NCI-H128 (cell line): ENCODE measurements around the gene SCD.

Source experiments
- DNase-seq: peaks from one replicate; lab custom pipeline; 2025; ENCODE audit not compliant: unreplicated experiment; lab: John Stamatoyannopoulos, UW

SCD gene

DNA sequence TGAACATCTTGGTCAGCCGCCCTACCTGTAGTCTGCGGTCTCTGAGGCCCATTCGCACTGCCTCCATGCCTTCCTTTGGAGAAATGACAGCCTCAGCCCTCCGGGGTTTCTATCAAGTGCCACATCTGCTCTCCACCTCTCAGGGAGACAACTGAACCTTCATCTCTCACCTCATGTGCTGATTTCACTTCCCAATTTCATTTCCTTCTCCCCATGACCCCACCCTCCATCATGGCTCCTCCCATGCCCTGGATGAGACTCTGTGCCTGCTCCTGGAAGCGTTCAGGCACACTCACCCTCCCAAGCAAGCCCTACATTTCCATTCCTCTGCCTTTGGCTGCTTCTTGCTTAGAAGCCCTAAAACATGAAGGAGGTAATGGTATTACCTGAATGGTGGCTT, 7.8 kb upstream of the SCD start:
- DNase-seq: no peak

DNA sequence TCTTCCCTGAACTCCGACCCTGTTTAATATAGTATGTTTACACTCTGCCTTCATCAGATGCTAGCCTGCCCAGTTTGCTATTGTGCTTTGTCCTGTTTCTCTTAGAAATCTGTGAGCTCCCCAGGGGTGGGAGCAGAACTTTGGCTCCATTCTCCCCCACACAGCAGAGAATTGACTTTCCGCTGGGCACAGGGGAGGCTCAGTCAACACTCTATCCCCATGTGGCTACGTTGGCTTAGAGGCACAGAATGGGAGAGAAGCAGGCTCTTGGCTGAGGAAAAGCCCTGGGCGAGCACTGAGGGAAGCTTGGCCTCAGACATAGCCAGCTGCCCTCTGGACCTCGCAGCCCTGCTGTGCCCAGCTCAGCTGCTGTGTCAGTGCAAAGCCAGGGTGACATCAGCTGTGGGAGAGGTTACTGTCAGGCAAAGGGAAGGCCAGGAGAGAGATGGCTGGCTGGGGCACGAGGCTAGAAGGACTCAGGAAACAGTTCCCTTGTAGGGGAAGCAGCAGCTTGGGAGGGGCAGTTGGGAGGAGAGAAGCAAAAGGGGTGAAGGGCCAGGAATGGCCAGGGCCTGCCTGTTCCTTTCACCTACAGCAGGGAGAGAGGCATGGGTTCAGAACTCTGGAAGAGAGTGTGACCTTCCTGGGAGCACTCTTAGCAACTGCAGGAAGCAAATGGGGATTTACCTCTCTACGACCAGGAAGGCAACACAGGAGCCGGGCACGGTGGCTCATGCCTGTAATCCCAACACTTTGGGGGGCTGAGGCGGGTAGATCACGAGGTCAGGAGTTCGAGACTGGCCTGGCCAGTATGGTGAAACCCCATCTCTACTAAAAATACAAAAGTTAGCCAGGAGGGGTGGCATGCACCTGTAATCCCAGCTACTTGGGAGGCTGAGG, 5.8 kb upstream of the SCD start:
- DNase-seq: no peak

DNA sequence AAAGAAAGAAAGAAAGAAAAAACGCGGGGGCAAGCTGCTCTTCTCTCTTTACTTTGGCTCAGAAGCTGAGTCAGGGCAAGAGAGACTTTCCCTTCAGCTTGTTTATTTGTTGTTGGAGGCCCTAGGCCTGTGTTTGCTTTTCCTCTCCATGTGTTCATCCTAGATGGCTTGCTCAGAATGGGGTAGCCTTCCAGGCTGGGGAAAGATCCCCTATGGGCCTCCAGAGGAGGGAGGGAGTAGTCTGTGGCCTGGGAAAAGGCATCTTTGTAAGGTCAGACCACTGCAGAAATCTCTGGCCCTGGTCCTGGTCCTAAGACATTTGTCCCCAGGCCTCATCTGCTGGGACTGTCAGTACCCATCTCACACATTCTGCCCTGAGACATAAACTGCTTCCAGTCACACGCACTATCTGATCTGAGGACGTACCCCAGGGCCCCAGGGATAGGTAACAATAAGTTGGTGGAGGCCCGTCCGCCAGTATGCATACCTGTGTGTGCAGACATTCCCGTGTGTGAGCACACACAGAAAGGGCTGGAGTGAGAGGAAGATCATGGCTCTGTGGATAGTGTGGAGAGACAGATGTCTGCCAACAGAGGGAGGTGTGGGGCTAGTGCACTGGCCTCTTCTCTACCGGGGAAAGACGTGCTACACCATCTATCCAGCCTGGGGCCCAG, 4.9 kb upstream of the SCD start:
- no peak for DNase-seq

DNA sequence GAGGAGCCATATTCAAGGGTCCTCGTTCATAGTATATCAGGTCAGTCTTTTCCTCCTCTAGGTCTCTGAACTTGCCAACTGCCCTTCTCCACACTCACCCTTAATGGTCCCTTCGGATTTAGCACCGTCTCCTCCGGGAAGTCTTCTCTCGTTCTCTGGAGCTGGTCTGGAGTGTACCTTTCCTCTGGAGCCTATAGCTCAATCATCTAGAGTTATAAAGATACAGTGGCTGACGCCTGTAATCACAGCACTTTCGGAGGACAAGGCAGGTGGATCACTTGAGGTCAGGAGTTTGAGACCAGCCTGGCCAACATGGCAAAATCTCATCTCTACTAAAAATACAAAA, 4.4 kb upstream of the SCD start:
- DNase-seq: no peak

DNA sequence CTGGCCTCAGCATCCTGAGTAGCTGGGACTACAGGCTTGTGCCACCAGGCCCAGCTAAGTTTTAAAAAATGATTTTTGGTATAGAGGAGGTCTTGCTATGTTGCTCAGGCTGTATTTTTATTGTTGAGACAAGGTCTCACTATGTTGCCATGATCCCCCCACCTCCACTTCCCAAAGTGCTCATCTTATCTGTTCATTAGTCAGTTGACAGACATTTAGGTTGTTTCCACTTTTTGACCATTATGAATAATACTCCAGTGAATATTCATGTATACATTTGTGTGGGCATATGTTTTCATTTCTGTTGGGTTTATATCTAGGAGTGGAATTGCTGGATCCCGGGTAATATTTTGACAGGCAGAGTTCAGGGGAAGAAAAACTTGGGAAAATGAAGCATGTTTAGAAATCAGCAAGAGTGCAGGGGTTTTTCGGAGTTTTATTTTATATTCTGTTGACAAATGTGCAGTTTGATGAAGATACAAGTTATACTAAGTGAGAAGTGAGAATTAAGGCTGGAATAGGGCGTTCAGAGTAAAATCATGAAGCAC, 2.7 kb upstream of the SCD start:
- no peak for DNase-seq

DNA sequence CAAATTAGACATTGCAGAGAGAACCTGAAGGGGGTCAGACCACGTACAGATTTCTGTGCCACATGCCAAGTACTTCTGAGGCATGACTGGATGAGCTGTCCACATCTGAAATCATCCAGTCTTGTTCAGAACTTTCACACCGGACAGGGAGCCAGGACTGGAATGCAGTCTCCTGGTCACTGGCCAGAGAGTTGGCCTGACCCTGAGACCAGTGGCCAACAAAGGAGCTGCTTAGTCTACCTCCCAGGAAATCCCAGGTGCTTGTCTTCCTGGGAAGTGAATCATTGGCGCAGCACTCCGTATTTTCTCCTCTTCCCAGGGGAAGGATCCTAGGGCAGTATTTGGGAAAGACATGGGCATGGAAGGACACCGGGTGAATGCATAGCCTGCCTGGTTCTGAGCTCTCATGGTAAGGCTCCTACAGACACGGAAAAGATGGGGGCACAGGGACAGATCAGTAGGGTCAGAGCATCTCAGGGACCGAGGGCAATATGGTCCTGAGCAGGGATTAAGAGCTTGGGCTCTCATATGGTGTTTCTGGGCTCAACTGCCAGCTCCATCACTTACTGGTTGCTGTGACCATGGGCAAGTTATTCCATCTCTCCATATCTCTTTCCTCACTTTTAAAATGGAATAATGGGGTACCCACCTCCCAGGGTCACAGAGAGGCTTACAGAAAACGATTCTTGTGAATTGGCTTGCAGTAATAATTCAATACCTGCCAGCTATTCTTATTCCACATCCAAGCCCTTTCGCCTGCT, 1.3 kb upstream of the SCD start:
- DNase-seq: no peak

DNA sequence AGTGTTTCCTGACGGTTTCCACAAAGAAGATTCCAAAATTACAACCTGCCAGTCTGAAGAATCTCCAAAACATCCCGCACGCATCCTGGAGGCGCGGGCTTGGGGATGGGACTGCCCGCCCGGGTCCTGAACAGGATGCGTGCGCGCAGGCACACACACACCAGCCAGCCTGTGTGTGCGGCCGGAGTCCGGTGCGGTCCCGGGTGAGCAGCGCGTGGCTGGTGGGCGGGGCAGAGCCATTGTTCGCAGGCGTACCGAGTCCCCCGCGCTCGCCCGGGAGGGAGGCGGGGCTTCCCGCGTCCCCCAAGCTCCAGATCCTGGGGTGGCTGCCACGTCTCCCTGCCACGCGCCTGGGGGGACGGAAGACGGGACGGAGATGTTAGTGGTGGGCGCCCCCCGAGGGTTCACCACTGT, 675 bp upstream of the SCD start:
- DNase-seq: peak; percentile 24

DNA sequence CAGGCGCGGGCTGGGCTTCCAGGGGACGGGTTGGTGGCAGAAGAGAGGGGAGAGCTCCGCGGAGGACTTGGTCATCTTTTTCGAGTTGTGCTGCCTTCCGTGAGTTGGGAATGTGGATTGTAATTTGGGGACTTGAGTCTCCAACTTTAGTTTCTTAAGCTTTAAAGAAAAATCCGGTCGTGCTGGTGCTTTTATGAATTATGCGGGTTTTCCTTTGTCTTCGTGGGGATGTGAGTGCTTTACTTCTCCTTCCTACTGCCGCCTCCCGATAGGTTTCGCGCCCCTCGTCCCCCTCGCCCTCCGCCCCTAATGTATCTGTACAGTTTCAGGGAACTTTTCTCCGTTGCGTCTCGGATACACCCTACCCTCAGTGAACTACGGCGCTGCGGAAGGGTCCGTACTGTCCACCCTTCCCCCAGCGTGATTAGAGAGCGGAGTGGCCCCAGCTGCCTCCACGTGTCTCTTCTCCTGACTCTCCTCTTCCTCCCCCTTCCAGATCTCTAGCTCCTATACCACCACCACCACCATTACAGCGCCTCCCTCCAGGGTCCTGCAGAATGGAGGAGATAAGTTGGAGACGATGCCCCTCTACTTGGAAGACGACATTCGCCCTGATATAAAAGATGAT, 649 bp downstream of the SCD start:
- no peak for DNase-seq

DNA sequence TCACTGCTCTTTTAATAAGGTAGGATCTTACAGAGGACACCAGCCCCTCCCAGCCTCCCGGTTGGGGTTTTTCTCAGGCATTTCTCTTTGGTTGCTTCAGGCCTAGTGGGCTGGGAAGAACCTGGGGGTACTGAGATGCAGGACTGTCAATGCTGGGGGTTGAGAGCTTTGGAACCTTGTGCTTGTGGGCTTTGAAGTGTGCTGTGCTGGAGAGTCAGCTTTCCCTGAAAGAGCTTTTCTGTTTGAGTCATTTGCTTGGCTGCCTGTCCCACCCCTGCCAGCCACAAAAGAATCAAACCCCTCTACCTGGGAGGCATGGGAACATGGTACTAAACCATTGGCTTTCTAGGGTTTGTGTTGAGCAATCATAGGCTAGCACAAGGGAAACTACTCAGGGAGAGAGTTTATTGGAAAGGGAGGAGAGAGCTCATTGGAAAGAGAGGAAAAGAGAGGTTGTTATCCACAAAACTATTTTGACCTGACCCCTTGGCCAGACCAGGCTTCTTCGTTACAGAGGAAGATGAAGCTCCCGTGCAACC, 1.4 kb downstream of the SCD start:
- no peak for DNase-seq

DNA sequence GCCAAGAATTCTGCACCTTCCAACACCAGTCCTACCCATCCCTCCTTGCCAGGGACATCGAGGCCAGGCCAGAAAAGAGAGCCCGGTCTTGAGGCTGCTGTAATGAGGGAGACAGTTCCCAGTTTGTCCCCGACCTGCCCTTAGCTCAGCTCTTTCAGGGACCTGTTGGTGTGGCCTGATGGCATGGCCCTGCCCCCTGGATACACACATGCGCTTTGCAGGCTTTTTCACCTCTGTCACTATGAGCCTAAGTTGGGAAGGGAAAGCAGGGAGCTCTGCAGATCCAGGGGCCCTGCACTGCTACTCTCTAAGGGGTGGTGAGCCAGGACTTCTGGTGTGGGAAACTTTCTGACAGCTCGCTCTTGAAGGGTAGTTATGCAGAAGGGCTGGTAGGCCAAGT, 2.1 kb downstream of the SCD start:
- DNase-seq: no peak

DNA sequence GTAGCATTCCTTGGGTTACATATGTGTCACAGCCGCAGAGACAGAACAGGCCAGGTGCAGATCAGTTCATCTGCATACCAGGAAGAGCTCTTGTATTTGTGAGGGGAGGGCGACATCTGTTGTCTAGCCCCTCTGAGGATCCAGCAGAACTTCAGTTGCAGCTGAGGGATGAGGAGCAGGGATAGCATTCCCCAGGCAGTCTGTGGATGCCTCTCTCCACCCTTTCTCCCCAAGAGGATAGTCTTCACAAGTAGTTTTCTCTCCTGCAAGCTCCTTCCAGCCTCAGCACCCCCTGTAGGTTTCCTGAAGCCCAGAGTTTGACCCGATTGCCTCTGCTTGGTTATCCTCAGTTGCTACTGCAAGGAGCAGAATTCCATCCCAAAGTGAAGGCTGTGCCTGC, 2.6 kb downstream of the SCD start:
- DNase-seq: no peak

DNA sequence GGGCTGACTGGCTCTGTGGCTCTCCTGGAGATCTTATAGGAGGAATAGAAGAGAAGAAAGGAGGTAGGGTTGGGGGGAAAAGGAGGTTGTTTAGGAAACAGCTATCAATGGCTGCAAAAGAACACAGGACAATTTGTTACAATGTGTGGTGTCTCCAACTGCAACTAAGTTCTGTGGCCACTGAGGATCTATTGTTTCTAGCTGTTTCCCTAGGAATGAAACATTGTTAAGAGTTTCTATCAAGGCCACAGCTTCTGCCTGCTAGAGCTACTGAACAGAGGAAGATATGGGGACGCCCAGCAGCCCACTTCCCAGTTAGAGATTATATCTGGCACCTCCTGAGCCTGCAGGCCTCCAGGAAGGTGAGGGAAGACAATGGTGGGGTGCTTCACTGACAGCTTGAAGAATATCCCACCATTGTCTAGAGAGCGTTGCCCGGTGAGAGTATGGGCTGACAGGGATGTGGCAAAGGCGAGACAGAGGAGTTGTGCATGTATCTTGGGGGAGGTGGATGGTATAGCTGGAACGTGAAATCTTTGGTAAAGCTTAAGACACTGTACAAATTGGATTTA, 4.0 kb downstream of the SCD start:
- no peak for DNase-seq

DNA sequence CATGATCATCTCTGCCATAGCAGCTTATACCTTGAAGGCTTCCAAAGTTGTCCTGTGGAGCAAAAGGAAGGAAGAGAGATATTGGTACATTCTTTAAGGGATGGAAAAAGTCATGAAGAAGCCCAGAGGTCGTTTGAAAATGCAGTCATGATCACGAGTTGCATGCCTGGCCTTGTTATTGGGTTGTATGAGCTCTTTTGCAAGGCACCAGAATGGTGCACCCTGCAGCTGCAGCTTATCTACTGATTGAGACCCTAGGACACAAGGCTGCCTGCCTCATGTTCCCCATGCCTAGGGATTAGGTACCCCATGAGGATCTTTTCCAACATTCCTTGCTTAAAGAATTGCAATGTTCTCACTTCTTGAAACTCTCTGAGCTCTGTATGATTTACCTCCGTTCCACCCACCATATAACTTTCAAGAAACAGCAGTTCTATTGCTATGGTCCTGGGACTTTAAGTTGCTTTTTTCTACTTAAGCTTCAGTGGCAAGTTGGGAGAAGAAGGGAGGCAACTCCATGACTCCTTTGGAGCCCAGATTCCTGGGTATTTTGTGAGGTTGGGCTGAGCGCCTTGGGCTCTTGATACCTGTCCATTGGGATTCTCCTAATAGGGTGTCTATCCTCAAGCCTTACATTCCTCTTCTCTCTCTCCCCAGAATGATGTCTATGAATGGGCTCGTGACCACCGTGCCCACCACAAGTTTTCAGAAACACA, 6.9 kb downstream of the SCD start:
- no peak for DNase-seq

DNA sequence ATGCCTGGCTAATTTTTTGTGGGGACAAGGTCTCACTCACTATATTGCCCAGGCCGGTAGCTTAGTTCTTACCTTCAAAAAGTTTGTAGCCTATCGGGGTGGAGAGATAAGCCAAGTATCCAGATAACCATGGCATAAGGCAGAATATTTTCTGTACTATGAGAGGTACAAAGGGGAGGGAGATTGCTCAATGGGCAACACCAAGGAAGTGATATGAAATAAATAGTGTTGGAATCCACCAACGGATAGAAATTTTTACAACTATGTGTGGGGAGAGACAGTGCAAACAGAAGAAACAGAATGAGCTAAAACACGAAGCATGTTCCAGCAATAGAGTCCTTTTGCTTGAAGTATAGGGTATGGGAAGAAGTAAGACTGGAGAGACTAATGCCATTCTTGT, 8.1 kb downstream of the SCD start:
- no peak for DNase-seq

DNA sequence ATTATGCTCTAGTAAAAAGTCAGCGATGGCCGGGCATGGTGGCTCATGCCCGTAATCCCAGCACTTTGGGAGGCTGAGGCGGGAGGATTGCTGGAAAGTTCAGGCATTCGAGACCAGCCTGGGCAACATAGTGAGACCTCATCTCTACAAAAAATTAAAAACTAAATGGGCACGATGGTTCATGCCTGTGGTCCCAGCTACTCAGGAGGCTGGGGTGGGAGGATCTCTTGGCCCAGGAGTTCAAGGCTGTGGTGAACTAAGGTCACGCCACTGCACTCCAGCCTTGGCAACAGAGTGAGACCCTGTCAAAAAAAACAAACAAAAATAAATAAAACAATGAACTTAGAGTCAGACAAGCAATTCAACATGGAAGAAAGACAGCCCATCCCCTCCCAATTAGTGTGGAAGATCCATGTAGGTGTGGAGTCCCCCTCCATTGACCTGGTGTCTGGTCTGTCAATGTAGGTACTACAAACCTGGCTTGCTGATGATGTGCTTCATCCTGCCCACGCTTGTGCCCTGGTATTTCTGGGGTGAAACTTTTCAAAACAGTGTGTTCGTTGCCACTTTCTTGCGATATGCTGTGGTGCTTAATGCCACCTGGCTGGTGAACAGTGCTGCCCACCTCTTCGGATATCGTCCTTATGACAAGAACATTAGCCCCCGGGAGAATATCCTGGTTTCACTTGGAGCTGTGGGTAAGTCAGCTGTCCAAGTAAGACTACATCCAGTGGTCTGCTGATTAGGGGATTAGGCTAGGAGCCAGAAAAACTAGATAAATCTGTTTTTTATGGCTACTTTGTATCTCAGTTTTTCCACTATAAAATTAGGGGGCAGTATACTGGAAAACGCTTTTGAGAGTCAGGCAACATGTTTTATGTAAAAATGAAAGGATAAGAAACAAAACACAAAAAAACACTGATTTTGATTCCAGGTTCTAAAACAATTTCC, 9.3 kb downstream of the SCD start:
- no peak for DNase-seq

DNA sequence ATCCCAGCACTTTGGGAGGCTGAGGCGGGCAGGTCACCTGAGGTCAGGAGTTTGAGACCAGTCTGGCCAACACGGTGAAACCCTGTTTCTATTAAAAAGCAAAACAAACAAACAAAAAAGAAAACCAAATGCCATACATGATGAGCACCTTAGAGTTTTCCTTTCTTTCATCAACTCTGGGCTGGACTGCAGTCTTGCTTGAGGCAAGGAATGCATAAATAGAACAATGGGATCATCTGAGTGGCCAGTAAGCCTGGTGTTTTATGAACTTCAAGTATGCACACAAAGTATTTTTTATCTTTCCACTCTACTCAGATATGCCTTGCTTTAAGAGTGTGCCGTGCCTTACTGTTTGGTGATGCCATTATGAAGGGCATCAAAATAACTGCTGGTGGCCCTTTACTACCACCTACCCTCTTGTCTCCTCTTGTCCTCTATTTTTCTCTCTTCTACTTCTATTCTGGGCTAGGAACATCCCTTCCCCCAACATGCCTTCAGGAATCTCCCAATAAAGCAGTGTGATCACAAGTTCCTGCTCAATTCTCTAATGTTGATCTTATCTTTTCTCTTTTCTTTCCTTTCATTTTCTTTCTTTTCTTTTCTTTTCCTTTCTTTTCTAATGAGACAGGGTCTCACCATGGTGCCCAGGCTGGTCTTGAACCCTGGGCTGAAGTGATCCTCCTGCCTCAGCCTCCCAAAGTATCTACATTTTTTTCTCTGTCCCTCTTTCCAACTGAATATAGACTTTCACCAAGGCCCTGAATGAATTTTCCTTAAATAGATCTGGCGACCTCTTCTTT, 10.2 kb downstream of the SCD start:
- no peak for DNase-seq

DNA sequence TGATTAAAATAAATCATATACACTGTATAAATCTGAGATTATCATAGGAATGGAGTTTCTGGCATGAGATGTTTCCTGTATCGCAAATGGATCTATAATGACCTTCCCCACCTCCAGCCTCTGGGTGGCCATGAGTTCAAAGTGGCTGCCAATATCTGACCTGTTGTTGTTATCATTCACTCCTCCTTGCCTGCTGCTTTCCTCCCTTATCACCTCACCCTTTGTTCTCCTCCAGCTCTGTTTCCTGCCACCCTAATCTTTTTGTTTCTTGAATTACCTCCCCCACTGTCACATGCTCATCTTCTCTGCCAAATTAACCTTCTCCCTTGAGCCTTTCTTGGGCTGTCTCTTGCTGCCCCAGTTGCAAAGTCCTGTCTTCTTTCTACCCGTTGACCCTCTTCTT, 12.0 kb downstream of the SCD start:
- DNase-seq: no peak

DNA sequence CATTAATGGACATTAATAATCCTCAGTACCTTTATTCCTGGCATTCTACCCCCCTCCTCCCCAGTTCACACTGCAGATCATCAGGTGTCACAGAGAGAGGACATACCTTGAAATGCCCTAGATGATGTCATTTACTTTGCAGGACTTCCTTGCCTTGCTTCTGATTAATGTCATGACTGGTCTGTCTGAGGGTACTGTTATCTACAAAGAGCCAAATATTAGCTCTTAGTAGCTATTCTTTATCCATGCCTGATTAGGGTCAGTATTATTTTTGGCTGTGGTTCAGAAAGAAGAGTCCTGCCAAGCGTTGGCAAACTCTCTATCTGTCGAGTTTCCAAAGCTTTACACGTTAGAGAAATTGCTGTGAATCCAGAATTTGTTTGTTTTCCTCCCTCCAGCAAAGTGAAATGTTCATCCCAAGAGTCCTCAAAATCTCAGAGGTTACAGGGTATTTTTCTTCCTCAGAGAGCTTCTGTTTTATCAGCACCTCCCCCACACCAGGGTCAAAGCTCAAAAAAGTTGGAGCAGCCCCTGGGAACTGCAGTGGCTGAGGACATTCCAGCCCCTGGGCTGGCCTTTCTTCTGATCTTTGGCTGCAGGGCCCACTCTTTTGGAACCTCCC, 12.6 kb downstream of the SCD start:
- DNase-seq: no peak
